HG02840 (cell line): Measurements from ENCODE around the gene LRRC8D.

Source experiments
- ATAC-seq: cut with Tn5 transposase; IDR thresholded peaks from one replicate; pipeline ENCODE4 v1.9.1; 2021; ENCODE audit warnings: mild to moderate bottlenecking, moderate library complexity, moderate number of reproducible peaks; ENCODE audit not compliant: unreplicated experiment, low FRiP score

The LRRC8D gene

DNA sequence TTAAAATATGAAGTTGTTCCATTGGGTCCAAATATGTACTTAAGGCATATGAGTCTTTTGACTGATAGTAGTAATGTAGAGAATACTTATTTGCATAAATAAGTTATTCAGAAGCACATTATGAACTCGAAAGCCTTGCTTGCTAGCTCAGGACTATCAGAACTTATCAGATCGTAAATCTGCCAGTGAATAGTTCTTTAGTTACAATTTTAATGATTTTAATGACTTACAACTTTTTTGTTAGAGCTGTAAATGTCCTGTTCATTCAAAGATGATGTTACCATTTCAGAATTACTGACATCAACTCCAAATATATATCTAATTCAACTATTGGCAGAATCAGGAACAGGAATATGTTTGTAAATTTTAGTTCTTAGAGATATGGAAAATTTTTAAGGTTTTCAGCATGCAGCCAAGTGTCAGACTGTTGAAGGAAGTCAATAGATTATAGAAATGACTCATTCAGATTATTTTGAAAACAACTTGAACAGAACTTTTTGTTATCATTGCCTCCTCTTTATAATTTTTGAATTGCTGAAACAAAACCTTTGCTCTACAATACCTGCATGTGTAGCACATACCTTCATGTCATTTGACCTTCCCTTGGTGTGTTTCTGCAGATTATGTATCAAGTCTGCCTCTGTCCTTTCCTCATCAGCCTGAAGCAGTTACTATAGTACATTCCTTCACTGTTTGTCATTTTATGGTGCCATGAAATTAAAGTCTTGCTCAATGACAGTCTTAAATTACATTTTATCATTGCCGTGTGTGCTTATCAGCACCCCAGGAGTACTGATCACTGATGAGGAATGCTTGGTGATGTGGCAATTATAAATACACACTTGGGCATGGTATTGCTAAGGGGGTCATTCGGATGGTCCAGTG lies 44.9 kb downstream of the LRRC8D start:
- no peak for ATAC-seq

DNA sequence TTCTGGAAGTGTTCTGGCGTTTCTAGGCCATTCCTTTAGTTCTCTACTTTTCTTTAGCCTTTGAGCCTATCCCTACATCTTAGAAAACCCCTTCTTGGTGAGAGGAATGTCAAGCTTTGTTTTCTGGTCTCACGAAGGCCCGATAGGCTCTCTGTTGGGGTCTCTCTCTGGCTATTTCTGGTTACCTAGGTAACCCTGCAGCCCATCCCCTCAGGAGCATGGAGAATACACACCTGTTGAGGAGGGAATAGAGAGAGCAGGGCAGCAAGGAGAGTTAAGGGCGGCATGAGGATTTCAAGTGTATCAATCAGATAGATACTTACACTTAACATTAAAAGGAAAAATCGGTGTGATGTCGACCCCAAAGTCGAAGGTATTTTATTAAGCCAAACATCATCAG lies 45.7 kb downstream of the LRRC8D start:
- ATAC-seq, result no peak

DNA sequence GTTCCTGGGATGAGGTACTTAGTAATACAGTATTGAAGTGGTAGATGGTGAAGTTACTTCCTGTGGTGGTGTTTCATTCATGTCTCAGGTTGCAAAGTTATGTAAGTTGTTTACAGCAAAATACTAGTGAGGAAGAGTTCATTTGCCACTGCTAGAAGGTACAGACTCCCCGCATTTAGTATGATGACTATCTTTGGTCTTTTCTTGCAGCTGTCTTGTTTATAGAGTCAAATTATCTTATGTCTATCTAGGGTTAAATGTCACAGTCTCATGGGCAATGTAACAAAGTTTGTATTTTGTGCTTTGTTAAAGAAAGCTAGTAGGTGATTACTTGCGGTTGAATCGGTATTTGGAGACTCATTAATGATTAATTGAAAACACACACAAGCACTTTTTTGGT lies 50.2 kb downstream of the LRRC8D start:
- no peak for ATAC-seq

DNA sequence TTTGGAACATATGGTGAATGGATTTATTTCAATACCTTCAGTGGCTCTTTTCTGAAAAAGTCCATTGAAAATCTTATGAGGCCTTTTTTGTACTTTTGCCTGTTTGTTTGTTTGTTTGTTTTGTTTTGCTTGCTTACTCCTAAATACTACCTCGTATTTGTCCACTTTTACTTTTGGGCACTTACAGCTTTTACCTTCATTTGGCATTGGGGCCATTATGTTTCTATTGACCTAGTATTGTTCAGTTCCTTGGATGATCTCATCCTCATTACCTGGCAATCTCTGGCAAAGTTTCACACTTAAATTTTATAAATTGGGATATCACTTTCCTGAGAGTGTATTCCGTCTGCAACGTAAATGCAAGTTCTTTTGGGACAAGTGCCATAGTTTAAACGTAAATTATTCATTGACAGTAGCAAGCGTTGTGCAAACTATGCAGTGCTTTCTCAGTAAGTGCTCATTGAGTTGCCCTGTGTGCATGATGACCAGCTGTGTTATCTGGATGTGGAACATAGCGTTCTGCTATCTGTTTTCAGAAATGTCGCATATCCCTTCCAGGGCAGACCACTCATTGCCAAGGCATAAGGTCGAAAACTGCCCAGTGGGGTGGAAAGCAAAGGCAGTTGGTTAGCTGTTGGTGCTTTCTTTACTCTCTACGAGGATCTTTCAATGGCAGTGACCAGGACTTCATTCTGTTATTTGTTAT lies 51.1 kb downstream of the LRRC8D start:
- ATAC-seq, result no peak

DNA sequence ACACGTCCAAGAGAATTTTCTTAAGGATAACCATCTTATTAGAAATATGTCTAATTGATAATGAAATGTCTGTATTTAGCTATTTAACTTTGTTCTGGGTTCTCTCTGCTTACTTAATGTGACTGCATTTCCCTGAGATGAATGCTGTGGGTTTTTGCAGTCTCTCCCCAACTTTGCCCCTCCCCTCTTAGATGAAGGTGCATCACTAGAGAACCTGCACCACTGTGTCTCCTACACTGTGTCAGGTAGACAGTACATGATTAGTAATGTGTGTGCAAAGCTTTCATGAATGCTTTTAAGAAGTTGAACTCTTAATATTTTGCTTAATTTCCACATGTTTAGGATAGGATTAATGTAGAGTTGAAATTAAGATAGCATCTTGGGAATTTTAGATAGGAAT lies 51.7 kb downstream of the LRRC8D start:
- no peak for ATAC-seq

DNA sequence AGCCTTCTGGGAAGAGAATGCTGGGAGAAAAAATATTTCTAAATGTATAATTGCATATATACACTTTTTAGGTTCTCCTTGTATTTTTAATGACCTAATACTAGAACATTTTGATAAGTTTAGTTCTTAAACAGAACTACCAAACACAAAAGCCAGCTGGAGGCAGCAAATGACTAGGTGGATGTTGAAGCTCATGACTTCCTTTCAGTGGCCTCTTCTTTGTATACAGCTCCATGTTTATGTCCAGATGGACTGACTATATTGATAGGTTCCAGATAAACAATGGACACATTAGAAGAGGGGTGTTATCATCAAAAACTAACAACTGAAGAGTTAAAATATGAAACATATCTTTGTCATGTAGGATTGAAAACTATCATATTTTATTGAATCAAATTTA lies 52.5 kb downstream of the LRRC8D start:
- no peak for ATAC-seq

DNA sequence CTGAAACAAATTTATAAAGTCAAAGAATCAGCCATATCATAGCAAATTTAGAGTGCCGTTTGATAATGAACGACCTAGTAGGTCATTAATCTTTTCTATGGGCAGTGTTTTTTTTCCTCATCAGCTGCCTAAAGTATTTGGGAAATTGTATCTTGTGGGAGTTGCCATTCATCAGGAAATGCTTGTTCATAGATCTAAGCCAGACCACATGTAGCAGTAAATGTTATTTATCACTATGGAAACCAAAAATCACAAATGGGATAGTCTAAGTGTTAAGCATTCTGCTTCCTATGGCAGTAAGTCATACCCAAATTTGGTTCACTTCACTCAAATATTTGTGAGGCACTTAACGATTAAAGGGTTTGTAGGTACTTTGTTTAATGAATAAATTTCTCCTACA lies 52.9 kb downstream of the LRRC8D start:
- no peak for ATAC-seq

DNA sequence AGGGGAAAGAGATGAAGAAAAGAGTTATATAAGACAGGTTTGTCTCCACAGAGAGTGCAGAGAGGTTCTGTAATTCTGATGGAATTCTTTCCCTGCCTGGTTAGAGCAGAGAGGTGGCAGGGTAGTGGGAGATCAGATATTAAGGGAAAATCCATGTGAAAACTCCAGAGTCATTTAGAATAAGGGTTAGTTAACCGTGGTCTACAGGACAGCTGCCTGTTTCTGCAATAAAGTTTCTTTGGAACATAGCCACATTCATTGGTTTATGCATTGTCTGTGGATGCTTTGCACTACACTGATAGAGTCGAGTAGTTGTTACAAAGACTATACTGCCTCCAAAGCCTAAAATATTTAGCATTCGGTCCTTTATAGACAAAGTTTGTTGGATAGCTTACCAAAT lies 55.6 kb downstream of the LRRC8D start:
- no peak for ATAC-seq

DNA sequence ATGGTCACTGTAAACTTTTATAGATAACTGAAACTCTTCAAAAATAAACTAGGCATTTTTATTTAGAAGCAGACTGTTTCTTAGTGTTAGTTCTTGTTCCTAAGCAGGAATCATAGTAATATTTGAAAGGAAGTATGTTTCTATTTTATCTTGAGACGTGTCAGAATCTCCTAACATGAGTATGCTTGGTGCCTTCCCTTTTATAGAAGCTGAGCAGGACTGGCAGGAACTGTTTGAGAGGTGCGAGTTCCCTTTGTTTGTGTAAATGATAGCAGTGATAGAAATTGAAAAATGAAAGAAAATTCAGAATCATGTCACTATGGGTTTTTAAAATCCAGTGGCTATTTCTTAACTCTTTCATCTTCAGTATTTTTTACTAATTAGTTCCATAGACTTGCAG lies 56.9 kb downstream of the LRRC8D start:
- ATAC-seq, result no peak

DNA sequence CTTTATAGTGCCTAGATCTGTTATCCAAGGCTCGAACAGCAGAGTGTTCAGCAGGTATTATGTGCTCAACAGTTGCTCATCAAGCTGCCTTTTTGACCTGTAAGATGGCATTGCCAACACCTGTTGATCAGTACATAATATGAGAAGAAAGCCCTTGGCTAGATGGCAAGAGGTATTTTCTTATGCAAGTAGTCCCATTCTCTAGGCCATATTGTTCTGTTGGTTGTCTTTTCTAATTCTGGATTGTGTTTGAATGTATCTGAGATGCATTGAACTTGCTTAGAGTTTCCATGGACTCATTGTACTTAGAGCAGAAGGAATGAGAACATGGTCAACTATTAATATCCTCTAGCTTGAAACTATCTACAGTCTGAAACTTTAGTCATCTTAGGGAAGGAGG lies 57.4 kb downstream of the LRRC8D start:
- no peak for ATAC-seq

DNA sequence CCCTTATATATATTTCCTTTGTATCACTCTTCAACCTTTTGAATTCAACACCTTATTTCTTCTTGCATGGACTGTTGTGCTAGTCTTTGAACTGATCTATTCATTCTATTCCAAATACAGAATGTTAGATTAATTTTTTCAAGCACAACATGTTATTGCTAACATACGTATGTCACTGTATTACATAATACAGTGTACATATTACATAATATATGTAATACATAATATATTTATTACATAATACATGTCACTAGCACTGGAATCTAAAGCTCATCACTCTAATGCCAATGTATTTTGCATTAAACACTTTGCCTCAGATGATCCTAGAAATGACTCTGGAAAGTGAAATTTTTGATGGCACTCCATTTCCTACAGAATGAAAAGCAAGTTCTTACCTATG lies 59.8 kb downstream of the LRRC8D start:
- no peak for ATAC-seq

DNA sequence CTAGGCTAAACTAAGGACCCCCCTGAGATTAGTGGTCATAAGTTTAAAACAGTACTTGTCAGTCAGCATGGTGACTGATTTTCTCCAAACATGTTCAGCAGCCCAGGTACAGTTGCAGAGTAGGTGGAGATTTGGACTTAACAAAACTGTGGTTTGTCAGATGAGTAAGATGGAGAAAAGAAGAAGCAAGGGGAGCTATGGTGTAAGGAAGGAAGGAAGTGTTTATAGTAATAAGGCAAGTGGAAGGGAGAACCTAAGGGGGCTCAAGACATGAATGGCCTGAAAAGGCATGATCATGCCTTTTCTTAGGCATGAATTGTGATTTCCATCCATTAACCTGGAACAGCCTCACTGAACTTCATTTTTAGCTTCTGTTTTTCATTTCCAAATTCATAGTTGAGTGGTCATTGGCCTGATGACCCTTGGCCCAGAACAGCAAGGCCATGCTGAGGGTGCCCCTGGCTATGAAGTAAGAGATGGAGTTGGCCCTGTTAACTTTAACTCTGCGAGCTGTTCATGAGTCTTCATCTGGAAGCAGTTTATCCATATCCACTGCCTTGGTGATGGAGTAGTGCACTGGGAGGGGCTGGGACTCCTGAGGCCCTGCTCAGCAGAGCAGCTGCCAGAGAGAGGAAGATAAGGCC lies 60.7 kb downstream of the LRRC8D start:
- no peak for ATAC-seq

DNA sequence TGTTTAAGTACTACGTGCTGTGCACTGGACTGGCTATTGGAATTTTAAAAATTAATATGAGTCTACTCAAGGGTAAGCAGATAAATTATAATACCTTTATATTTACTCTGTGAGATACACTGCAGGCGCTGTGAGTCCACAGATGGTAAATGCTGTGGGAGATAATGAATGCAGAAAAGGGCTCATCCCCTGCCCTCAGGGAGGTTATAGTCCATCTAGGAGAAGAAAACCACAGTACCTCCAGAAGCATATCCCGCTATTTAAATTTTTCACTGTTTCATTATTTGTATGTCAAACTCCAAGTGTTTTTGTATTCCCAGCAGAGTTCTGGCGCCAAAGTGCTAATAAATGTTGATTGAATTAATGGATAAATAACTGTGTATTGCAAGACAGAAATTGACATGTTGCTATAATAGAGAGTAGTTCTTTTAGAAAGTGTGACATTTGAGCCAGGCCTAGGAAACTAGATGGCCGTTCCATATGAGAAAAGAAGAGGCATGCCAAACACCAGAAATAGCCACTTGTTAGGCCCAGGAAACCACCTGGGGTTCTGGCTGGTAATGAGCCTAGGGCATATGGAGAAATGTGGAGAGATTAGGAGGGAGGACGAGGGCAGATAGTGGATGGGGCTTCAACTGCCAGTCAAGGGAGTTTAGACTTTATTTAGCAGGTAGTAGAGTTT lies 61.7 kb downstream of the LRRC8D start:
- ATAC-seq, result no peak

DNA sequence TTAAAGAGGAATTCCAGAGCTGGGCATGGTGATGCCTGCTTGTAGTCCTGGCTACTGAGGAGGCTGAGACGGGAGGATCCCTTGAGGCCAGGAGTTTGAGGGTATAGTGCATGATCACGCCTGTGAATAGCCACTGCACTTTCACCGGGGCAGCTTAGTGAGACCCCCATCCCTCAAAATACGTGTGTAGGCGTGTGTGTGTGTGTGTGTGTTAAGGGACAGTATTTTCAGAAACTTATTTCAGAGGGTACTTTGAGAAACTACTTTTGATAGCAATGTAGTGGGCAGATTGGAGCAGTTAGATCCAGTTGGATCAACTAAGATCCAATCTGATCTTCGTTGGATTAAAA lies 62.2 kb downstream of the LRRC8D start:
- no peak for ATAC-seq

DNA sequence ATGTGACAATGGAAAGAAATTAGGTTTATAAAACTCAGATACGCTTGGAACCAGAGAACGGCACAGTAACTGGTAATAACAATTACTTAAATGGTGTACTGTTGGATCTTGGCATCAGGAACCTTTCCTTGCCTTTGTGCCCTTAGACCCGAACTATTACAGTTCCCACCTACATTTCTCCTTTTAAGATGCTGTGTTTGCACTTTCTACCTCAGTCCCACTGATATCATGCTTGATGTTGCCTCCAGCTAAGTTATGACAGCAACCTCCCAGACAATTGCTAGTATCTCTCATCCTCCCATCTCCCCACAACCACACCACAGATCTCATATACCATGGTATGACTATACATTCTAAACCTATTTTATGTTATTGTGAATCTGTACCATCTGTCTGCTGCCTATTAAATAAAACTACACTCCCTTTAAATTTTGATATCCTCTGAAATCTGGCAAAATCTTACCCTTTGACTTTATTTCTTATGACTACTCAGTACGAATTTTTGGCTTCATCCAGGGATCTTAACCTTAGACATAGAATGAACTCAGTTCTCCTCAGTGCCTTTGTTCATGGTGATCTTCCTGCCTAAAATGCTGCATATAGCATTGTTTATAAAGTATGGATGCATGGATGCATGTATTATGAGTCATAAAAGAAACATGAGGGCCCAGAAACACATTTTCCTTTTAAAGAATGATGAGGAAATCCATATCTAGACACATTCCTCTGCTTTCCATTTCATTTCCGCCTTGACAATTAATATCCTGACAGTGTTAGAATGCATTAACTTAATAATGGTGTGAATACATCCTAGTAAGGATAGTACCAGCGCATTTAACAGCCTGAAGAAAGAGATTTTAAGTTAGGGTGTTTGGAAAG lies 64.1 kb downstream of the LRRC8D start:
- no peak for ATAC-seq

DNA sequence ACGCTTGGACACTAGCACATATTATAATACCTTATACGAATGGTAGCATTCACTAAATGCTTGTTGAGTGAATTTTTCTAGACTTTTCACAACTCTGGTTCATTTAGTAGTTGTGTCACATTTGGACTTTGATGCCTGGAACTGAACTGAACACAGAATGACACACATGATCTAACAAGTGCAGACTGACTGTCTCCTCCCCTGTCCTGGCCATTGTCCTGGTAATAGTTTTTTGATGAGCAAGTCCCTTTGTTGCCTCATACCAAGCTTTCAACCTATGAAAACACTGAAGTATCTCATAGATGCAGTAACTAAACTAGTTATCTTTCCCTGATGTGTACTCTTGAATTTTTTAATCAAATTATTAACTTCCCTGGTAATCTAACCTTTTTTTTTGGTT lies 66.4 kb downstream of the LRRC8D start:
- ATAC-seq, result no peak

DNA sequence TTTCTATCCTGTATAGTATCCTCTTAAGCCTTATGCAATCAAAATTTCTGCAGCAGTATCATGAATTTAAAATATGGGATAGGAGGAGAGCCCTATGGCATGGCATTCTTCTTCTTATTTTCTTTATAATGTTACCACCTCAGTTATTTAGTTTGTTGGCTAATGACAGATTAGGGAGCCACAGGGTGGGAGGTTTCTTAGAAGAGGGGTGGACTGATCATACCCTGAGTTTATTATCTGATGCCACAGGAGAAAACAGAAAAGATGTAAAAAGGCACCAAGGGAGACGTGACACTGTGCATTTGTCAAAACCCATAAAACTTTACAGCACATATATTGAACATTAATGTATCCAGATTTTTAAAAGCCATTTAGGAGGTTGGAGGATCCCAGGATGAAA lies 66.9 kb downstream of the LRRC8D start:
- ATAC-seq, result no peak

DNA sequence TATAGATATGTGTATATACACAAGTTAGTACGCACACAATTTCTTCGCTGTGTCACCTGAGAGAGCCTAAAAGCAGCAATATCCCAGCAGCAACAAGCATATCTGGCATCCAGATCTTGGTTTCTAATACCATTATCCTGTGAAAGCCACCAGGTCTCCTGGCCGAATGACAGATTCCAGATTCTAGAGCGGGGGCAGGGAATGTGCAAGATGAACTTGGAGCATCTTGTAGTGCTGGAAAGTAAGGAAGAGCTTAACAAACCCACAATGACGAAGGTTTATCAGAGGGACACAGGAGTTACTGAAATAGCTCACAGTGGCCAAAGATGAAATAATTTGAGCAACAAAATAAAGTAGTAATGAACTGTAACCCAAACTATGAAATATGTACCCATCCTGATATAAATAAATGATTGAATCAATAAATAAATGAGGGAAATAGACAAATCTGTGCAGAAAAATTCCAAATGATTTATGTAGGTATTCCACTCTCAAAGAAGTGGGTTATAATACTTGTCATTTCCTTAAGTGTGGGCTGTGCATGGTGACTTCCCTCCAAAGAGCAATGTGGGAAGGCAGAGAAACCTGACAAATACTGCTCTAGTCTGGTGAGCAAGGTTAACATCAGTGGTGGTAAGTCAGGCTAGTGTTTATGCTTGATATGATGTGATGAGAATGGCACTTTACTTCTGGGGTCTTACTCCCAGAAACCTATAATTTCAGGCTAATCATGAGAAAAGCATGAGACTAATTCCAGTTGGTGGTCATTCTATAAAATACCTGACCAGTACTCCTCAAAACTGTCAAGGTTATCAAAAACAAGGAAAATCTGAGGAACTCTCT lies 67.9 kb downstream of the LRRC8D start:
- no peak for ATAC-seq

DNA sequence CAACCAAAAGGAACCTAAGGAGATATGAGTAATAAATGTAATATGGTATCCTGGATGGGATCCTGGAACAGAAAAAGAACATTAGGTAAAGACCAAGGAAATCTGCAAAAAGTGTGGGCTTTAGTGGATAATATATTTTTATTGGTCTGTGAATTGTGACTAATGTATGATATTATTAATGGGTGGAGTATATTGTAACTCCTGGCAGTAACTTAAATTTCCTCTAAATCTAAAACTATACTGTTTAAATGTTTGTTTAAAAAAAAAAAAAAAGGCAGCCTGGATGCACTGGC lies 68.4 kb downstream of the LRRC8D start:
- no peak for ATAC-seq
